Stimulated activated memory B cell treated with anti-CD40 and anti-IgM and Interleukin-4, amounts not matched to agents 10 μg/mL and 1 μg/mL and 100 μg/mL, for 72 hours (primary cell): Measurements from ENCODE around the gene MAP4.

Experiments used
- ATAC-seq: fragments of 150-1000 bp; cut with Tn5 transposase; 2 replicates; pipeline ENCODE4 v1.10.0; 2021
- H3K27ac Mint-ChIP-seq: one replicate; pipeline ENCODE4 v1.8.0; 2022; ENCODE audit warnings: mild to moderate bottlenecking, mixed read lengths
- H3K27me3 Mint-ChIP-seq: one replicate; pipeline ENCODE4 v1.8.0; 2022; ENCODE audit warnings: mixed read lengths
- H3K36me3 Mint-ChIP-seq: one replicate; pipeline ENCODE4 v1.8.0; 2022; ENCODE audit warnings: mixed read lengths
- H3K4me1 Mint-ChIP-seq: one replicate; pipeline ENCODE4 v1.8.0; 2022; ENCODE audit warnings: mixed read lengths
- H3K4me3 Mint-ChIP-seq: one replicate; pipeline ENCODE4 v1.8.0; 2022; ENCODE audit warnings: mild to moderate bottlenecking, moderate library complexity, mixed read lengths
- H3K9me3 Mint-ChIP-seq: one replicate; pipeline ENCODE4 v1.8.0; 2022; ENCODE audit warnings: mixed read lengths

The MAP4 gene

GRCh38 chr3:48001991-48002390 lies 14.2 kb downstream of the MAP4 start:
- H3K4me1 Mint-ChIP-seq = peaks cover 9% of the 10 kb centered on the region
- H3K9me3 Mint-ChIP-seq = no peaks in the 10 kb centered on the region
- peaks cover 17% of the 10 kb centered on the region for H3K36me3 Mint-ChIP-seq
- H3K27me3 Mint-ChIP-seq = no peaks in the 10 kb centered on the region
- no peak overlapping the region for H3K27ac Mint-ChIP-seq
- no peak overlapping the region for H3K4me3 Mint-ChIP-seq
- ATAC-seq = no peak

GRCh38 chr3:48000212-48000611 lies 16.0 kb downstream of the MAP4 start:
- Mint-ChIP-seq H3K36me3 (peaks cover 33% of the 10 kb centered on the region), H3K9me3 (no peaks in the 10 kb centered on the region), H3K27ac (no peak overlapping the region), H3K4me3 (no peak overlapping the region), H3K4me1 (peaks cover 22% of the 10 kb centered on the region), H3K27me3 (no peaks in the 10 kb centered on the region)
- no peak for ATAC-seq

DNA sequence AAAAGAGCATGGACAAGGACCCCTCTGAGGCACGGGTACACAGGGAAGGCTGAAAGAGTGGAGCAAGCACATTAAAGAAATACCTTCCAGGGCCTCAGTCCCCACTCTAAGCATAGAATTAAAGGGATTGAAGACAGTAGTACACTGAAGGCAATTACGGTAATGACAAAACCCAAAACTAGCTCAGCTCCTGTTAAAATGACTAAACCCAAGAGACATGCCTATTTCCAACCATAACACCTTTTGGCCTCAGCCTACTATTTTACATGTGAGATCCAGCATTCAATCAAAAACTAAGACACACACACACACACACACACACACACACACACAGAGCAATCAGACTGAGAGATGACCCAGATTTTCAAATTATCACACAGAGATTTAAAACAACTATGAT lies 19.8 kb downstream of the MAP4 start:
- Mint-ChIP-seq H3K36me3 (peaks cover 43% of the 10 kb centered on the region), H3K9me3 (no peaks in the 10 kb centered on the region), H3K4me1 (peaks cover 22% of the 10 kb centered on the region), H3K27ac (peak overlapping the region; percentile 3), H3K27me3 (no peaks in the 10 kb centered on the region), H3K4me3 (no peak overlapping the region)
- ATAC-seq = no peak

DNA sequence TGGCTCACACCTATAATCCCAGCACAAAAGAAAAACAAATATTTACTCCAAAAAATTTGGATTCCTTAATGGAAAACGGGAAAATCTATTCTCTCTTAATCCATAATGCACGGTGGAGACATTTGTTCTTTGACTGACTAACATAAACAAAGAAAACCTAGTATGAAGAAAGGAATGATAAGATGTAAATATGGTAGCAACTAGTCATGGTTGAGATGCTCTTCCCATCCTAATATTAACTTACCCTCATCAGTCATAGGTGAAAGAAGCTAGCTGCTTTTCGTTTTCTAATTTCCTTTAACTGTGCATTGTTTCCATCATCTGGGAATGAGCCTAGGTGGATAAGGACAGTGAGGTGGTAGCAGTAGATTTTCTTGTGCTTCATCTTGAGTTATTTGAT lies 22.0 kb downstream of the MAP4 start:
- H3K36me3 Mint-ChIP-seq = peaks cover 45% of the 10 kb centered on the region
- H3K27me3 Mint-ChIP-seq = no peaks in the 10 kb centered on the region
- H3K4me1 Mint-ChIP-seq = peaks cover 31% of the 10 kb centered on the region
- no peak overlapping the region for H3K4me3 Mint-ChIP-seq
- ATAC-seq = no peak
- no peak overlapping the region for H3K27ac Mint-ChIP-seq
- H3K9me3 Mint-ChIP-seq = no peaks in the 10 kb centered on the region

GRCh38 chr3:47991341-47991740 lies 24.9 kb downstream of the MAP4 start:
- Mint-ChIP-seq H3K27me3 (no peaks in the 10 kb centered on the region), H3K4me3 (no peak overlapping the region)
- ATAC-seq = no peak

DNA sequence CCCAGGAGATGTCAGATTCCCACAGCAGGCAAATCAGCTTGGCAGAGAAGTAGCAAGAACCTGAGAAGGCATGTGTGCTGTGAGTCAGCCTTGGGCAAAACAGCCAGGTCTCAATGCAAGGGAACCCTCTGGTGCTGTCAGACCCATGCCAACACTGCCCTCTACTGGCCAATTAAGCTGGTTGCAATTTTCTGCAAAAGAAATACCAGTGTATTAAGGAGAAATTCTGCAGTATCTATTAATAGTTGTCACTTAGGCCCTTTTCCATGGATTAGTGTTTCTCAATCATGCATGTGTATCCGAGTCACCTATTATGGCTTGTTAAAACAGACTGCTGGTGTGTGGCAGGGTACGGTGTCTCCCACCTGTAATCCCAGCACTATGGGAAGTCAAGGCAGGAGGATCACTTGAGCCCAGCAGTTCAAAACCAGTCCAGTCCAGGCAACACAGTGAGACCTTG lies 26.2 kb downstream of the MAP4 start:
- peaks cover 18% of the 10 kb centered on the region for H3K4me1 Mint-ChIP-seq
- H3K4me3 Mint-ChIP-seq = no peak overlapping the region
- H3K27me3 Mint-ChIP-seq = no peaks in the 10 kb centered on the region
- no peaks in the 10 kb centered on the region for H3K9me3 Mint-ChIP-seq
- peak; percentile 85 for ATAC-seq
- no peak overlapping the region for H3K27ac Mint-ChIP-seq
- peaks cover 34% of the 10 kb centered on the region for H3K36me3 Mint-ChIP-seq

More at GRCh38 chr3:47991341-47991740, 24.9 kb downstream of the MAP4 start:
- Mint-ChIP-seq H3K4me1 (peaks cover 16% of the 10 kb centered on the region), H3K9me3 (no peaks in the 10 kb centered on the region), H3K27ac (no peak overlapping the region), H3K36me3 (peaks cover 37% of the 10 kb centered on the region)

GRCh38 chr3:47985381-47985780 lies 30.8 kb downstream of the MAP4 start:
- Mint-ChIP-seq H3K27me3 (no peaks in the 10 kb centered on the region), H3K36me3 (peaks cover 16% of the 10 kb centered on the region), H3K4me1 (peaks cover 18% of the 10 kb centered on the region), H3K27ac (no peak overlapping the region), H3K9me3 (no peaks in the 10 kb centered on the region), H3K4me3 (no peak overlapping the region)
- ATAC-seq = no peak

GRCh38 chr3:47984075-47984728 lies 32.0 kb downstream of the MAP4 start:
- H3K4me3 Mint-ChIP-seq = no peak overlapping the region
- H3K27me3 Mint-ChIP-seq = no peaks in the 10 kb centered on the region
- ATAC-seq = no peak
- peaks cover 10% of the 10 kb centered on the region for H3K4me1 Mint-ChIP-seq
- H3K27ac Mint-ChIP-seq = no peak overlapping the region
- peaks cover 16% of the 10 kb centered on the region for H3K36me3 Mint-ChIP-seq
- H3K9me3 Mint-ChIP-seq = no peaks in the 10 kb centered on the region

- peaks cover 33% of the 10 kb centered on the region for H3K4me1 Mint-ChIP-seq
- no peak for ATAC-seq
- no peak overlapping the region for H3K4me3 Mint-ChIP-seq
- no peak overlapping the region for H3K27ac Mint-ChIP-seq
- H3K36me3 Mint-ChIP-seq = peaks cover 10% of the 10 kb centered on the region
- no peaks in the 10 kb centered on the region for H3K27me3 Mint-ChIP-seq
- no peaks in the 10 kb centered on the region for H3K9me3 Mint-ChIP-seq
These were observed 35.4 kb downstream of the MAP4 start for GRCh38 chr3:47980795-47981194.

DNA sequence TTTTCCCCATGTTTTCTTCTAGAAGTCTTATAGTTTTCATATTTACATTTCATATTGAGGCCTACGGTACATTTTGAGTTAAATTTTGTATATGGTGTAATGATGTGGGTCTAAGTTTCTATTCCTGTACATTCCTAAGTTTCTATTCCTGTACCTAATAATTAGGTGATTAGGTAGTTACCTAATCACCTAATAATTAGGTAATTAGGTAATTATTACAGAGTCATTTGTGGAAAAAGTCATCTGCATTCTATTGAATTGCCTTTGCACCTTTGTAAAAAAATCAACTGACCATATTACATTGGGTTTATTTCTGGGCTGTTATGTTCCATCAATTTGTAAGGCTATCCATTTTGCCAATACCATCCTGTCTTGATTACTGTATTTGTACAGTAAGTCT lies 37.1 kb downstream of the MAP4 start:
- H3K9me3 Mint-ChIP-seq = no peaks in the 10 kb centered on the region
- no peaks in the 10 kb centered on the region for H3K27me3 Mint-ChIP-seq
- peaks cover 6% of the 10 kb centered on the region for H3K36me3 Mint-ChIP-seq
- ATAC-seq = no peak
- no peak overlapping the region for H3K27ac Mint-ChIP-seq
- peaks cover 41% of the 10 kb centered on the region for H3K4me1 Mint-ChIP-seq
- H3K4me3 Mint-ChIP-seq = no peak overlapping the region

DNA sequence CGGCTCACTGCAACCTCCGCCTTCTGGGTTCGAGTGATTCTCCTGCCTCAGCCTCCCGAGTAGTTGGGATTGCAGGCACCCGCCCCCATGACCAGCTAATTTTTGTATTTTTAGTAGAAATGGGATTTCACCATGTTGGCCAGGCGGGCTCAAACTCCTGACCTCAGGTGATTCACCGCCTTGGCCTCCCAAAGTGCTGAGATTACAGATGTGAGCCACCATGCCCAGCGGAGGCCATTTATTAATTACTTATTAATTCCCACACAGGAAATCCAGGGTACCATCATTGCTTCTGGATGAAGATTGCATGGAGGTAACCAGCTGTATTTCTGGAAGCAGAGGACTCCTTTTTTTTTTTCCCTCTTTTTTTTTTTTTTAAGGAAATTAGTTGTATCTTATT lies 37.8 kb downstream of the MAP4 start:
- H3K27me3 Mint-ChIP-seq = no peaks in the 10 kb centered on the region
- no peak for ATAC-seq
- peaks cover 6% of the 10 kb centered on the region for H3K36me3 Mint-ChIP-seq
- H3K4me3 Mint-ChIP-seq = no peak overlapping the region
- H3K4me1 Mint-ChIP-seq = peaks cover 41% of the 10 kb centered on the region
- H3K27ac Mint-ChIP-seq = no peak overlapping the region
- no peaks in the 10 kb centered on the region for H3K9me3 Mint-ChIP-seq

DNA sequence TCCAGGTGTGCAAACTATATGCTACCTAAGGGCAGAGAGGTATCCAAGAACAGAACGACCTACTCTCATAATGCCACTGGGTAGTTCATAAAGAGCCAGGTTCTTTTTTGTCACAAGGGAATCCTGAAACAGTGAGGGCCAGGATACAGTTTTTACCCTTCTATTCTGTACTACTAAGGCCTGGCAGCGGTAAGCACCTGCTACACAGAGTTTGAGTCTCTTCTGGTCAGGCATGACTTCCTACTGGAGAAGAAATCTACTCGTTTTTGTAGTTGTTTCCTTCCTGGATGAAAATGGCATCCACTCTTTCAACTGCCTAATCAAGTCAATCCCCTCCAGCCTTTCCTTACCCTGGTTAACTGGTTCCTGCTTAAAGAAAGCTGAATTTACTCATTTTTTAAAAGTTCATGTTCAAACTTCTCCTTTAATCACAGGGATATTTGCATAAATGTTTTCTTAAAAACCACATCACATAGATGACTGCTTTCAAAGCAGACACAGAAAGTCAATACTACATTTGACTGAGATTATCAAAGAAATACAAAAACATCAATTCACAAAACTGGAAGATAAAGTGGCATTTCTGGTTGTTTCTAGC lies 40.0 kb downstream of the MAP4 start:
- H3K4me1 Mint-ChIP-seq = peaks cover 41% of the 10 kb centered on the region
- H3K9me3 Mint-ChIP-seq = no peaks in the 10 kb centered on the region
- H3K4me3 Mint-ChIP-seq = no peak overlapping the region
- ATAC-seq = peak; percentile 79
- H3K27ac Mint-ChIP-seq = peak overlapping the region; percentile 50
- no peaks in the 10 kb centered on the region for H3K27me3 Mint-ChIP-seq
- H3K36me3 Mint-ChIP-seq = peaks cover 6% of the 10 kb centered on the region

- ATAC-seq = no peak
- Mint-ChIP-seq H3K9me3 (no peaks in the 10 kb centered on the region), H3K4me1 (peaks cover 41% of the 10 kb centered on the region), H3K4me3 (no peak overlapping the region), H3K36me3 (peaks cover 6% of the 10 kb centered on the region), H3K27me3 (no peaks in the 10 kb centered on the region), H3K27ac (peak overlapping the region; percentile 10)
These were observed 41.2 kb downstream of the MAP4 start for GRCh38 chr3:47974974-47975470.

GRCh38 chr3:47971081-47971480 lies 45.1 kb downstream of the MAP4 start:
- Mint-ChIP-seq H3K4me3 (no peak overlapping the region), H3K9me3 (no peaks in the 10 kb centered on the region), H3K4me1 (peaks cover 16% of the 10 kb centered on the region), H3K27ac (no peak overlapping the region), H3K36me3 (peaks cover 13% of the 10 kb centered on the region), H3K27me3 (no peaks in the 10 kb centered on the region)
- no peak for ATAC-seq

DNA sequence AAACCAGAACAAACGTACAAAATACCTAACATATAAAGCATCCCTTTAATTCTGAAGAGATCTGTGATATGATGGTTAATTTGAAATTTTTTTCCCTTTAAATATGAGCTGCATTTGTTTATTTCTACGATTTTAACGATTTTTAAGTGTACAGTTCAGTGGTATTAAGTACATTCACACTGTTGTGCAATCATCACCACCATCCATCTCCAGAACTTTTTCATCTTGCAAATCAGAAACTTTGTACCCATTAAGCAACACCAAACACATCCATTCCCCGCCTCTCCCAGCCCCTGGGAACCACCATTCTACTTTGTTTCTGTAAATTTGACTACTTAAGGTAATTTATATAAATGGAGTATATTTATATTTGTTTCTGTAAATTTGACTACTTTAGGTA lies 51.5 kb downstream of the MAP4 start:
- peaks cover 27% of the 10 kb centered on the region for H3K4me1 Mint-ChIP-seq
- H3K9me3 Mint-ChIP-seq = no peaks in the 10 kb centered on the region
- ATAC-seq = no peak
- H3K27ac Mint-ChIP-seq = no peak overlapping the region
- H3K36me3 Mint-ChIP-seq = peaks cover 34% of the 10 kb centered on the region
- no peak overlapping the region for H3K4me3 Mint-ChIP-seq
- no peaks in the 10 kb centered on the region for H3K27me3 Mint-ChIP-seq
